ENCODE measurements around the gene APOC1.

The APOC1 gene

DNA sequence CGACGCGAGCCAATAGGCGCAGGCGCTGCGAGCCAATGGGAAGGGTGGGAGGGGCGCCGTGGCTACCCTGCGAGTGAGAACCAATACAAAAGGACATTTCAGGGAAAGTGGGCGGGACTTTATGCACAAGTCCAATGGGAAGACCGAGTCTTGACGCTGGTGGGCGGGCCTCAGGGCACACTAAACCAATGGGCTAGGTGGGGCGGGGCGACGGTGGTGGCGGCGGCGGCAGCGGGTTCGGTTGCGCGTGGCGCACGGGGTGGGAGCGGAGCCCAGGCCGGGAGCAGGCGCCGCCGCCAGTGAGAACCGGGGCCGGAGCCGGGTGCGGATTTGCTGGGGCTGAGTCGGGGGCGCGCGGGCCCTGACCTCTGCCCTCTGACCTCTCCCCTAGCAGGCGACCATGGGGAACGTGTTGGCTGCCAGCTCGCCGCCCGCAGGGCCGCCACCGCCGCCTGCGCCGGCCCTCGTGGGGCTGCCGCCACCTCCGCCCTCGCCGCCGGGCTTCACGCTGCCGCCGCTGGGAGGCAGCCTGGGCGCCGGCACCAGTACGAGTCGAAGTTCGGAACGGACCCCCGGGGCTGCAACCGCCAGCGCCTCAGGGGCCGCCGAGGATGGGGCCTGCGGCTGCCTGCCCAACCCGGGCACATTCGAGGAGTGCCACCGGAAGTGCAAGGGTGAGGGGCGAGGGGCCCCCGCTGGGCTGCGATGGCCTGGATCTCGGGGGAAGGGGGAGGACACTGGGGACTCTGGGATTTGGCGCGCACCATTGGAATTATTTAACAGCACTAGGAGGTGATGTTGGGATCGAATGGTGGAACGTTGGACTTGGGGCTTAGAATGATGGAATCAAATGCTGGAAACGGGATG, 23.2 kb upstream of the APOC1 start, which contains the start of gene TOMM40:
Gene TOMM40 (plus strand): TSS at position 239 of the 867 bp plus-strand sequence. CDS start 162 bp downstream, at position 401.
- DNase-seq (ENCODE audit: low spot score): peak; percentile 99
- in situ Hi-C loops (cut with MboI; ENCODE audit: low sequenced_read_pairs, unreplicated experiment): no loop called here
- TF ChIP-seq, protein P1, sequence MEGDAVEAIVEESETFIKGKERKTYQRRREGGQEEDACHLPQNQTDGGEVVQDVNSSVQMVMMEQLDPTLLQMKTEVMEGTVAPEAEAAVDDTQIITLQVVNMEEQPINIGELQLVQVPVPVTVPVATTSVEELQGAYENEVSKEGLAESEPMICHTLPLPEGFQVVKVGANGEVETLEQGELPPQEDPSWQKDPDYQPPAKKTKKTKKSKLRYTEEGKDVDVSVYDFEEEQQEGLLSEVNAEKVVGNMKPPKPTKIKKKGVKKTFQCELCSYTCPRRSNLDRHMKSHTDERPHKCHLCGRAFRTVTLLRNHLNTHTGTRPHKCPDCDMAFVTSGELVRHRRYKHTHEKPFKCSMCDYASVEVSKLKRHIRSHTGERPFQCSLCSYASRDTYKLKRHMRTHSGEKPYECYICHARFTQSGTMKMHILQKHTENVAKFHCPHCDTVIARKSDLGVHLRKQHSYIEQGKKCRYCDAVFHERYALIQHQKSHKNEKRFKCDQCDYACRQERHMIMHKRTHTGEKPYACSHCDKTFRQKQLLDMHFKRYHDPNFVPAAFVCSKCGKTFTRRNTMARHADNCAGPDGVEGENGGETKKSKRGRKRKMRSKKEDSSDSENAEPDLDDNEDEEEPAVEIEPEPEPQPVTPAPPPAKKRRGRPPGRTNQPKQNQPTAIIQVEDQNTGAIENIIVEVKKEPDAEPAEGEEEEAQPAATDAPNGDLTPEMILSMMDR (IDR thresholded peaks at IDR 0.05; ENCODE audit: borderline replicate concordance, control extremely low read depth, extremely low read depth, insufficient read depth, missing control alignments): no peak

DNA sequence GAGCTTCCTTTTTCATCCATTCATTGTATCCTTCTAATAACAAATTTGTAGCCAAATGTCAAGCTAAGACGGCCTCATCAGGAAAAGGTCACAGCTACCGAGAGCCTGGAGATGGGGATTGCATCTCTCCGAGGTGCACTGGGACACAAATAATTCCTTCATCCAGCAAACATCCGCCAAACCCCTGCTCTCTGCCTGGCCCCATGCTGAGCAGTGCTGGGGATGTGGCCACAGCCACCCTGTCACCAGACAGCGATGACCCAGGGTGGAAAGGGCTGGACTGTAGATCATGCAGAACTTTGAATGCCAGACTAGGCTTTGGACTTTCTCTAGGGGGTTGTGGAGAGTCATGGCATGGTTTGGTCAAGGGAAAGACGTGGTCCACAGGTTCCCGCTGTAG, 21.5 kb upstream of the APOC1 start:
- no peak for DNase-seq (ENCODE audit: low spot score)
- in situ Hi-C loops (cut with MboI; ENCODE audit: low sequenced_read_pairs, unreplicated experiment): no loop called here
- TF ChIP-seq, protein P1 (IDR thresholded peaks at IDR 0.05; ENCODE audit: borderline replicate concordance, control extremely low read depth, extremely low read depth, insufficient read depth, missing control alignments): no peak

- DNase-seq (ENCODE audit: low spot score): no peak
- in situ Hi-C loops (cut with MboI; ENCODE audit: low sequenced_read_pairs, unreplicated experiment): no loop called here
- TF ChIP-seq, protein P1 (IDR thresholded peaks at IDR 0.05; ENCODE audit: borderline replicate concordance, control extremely low read depth, extremely low read depth, insufficient read depth, missing control alignments): no peak
Measured at GRCh38 chr19:44893332-44894051, 20.9 kb upstream of the APOC1 start.

DNA sequence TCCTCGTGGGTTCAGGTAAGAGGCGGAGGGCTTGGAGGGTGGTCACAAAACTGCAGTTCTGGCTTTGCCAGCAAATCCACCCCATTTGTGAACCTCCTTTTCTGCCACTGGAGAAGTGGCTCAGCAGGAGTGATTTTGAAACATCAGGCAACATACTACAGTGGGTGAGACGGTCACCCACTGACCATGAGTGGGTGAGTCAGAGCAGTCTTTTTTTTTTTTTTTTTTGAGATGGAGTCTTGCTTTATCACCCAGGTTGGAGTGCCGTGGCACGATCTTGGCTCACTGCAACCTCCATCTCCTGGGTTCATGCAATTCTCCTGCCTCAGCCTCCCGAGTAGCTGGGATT, 20.4 kb upstream of the APOC1 start:
- in situ Hi-C loops (cut with MboI; ENCODE audit: low sequenced_read_pairs, unreplicated experiment): no loop called here
- TF ChIP-seq, protein P1 (IDR thresholded peaks at IDR 0.05; ENCODE audit: borderline replicate concordance, control extremely low read depth, extremely low read depth, insufficient read depth, missing control alignments): no peak
- no peak for DNase-seq (ENCODE audit: low spot score)

DNA sequence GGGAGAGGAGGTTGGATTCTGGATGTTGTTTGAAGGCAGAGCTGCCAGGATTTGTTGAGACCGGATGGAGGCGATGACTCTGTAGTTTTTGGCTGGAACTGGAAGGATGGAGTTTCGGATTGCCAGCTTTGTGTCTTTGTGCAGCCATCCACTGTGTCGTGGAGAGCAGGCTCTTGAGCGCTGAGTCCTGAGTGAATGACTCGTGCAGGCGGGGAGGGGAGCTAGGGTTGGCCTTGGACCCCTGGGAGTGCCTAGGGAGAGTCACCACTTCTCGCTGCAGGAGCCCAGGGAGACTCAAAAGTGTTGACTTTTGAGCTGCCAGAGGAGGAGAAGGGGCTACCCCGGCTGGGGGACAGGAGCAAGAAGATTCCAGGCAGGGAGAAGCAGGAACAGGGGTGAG, 19.5 kb upstream of the APOC1 start:
- in situ Hi-C loops (cut with MboI; ENCODE audit: low sequenced_read_pairs, unreplicated experiment): no loop called here
- no peak for DNase-seq (ENCODE audit: low spot score)
- TF ChIP-seq, protein P1 (IDR thresholded peaks at IDR 0.05; ENCODE audit: borderline replicate concordance, control extremely low read depth, extremely low read depth, insufficient read depth, missing control alignments): no peak

- TF ChIP-seq, protein P1 (IDR thresholded peaks at IDR 0.05; ENCODE audit: borderline replicate concordance, control extremely low read depth, extremely low read depth, insufficient read depth, missing control alignments): no peak
- in situ Hi-C loops (cut with MboI; ENCODE audit: low sequenced_read_pairs, unreplicated experiment): no loop called here
- DNase-seq (ENCODE audit: low spot score): no peak
Measured at GRCh38 chr19:44897835-44898234, 16.6 kb upstream of the APOC1 start.
